Breast epithelium (tissue), 4 donors: ENCODE measurements around the gene H2AZ2. TPM values are rescaled to one million over a fixed set of nuclear protein-coding genes. Genes with fewer than 3 reads are reported as not detected.
"Not testable (repeated sequence)": the region's sequence is repeated elsewhere in the genome, so short reads cannot be mapped to it uniquely, and the experiment has no call there.

Experiments
- DNase-seq, 2 donors: peaks; one replicate each; pipeline ENCODE4 v3.0.0-alpha.2; 2019; ENCODE audit warnings: low spot score in 2 of 2
- H3K27ac ChIP-seq, 2 donors: fragments of 200-600 bp; sonication (generic) in 1 of 2; one replicate each; pipeline ENCODE4 v1.5.1; 2016 to 2019; ENCODE audit warnings: mild to moderate bottlenecking in 1 of 2
- H3K27me3 ChIP-seq, 2 donors: fragments of 200-600 bp; sonication (generic) in 1 of 2; one replicate each; pipeline versions ENCODE4 v1.5.1 to v1.6.0; 2017 to 2019; ENCODE audit warnings: control low read depth in 1 of 2, mild to moderate bottlenecking in 1 of 2
- H3K36me3 ChIP-seq: fragments of 200-600 bp; one replicate; pipeline ENCODE4 v1.5.1; 2019
- H3K4me1 ChIP-seq, 2 donors: fragments of 200-600 bp; sonication (generic); one replicate each; pipeline ENCODE4 v1.5.1; 2016 to 2019; ENCODE audit warnings: control low read depth in 1 of 2
- H3K4me3 ChIP-seq, 3 donors: fragments of 200-600 bp; sonication (generic); 1 replicate in 2 of 3; 2 replicates in 1 of 3; pipeline ENCODE4 v1.5.1; 2016 to 2019; ENCODE audit warnings: mild to moderate bottlenecking in 3 of 3, moderate library complexity in 2 of 3
- H3K9me3 ChIP-seq, 2 donors: fragments of 200-600 bp; sonication (generic) in 1 of 2; one replicate each; pipeline ENCODE4 v1.5.1; 2016 to 2019; ENCODE audit warnings: control low read depth in 1 of 2
- POLR2A ChIP-seq: fragments of 450-650 bp; IDR thresholded peaks from one replicate; pipeline ENCODE4 v1.6.1; 2016; ENCODE audit warnings: antibody characterized with exemption, mild to moderate bottlenecking, moderate library complexity
- POLR2AphosphoS5 ChIP-seq, 3 donors: sonication (generic); formaldehyde crosslinking; IDR thresholded peaks; one replicate each; pipeline ENCODE4 v1.6.1; 2017; ENCODE audit warnings: antibody characterized with exemption in 3 of 3
- intact Hi-C: fragments of 100-400 bp; cut with DNase I; formaldehyde crosslinking; loops from one replicate; pipeline ENCODE4 v1.15.1; 2023; ENCODE audit warnings: low total_unique reads
- total RNA-seq, 3 donors: library from RNA; depleted of rRNA; stranded (reverse); fragments of >200 nt; gene quantifications; one replicate each; pipeline ENCODE4 v1.1.0, GENCODE V29; 2016
- TF ChIP-seq, protein P1 (sequence below), 3 donors: fragments of 450-650 bp; IDR thresholded peaks; one replicate each; pipeline ENCODE4 v1.5.1; 2016 to 2017; ENCODE audit warnings: antibody characterized with exemption in 3 of 3, mild to moderate bottlenecking in 3 of 3, moderate library complexity in 3 of 3

Gene H2AZ2
- total RNA-seq, 3 donors from 2014 or later: 110 to 140 (median 115) TPM

DNA sequence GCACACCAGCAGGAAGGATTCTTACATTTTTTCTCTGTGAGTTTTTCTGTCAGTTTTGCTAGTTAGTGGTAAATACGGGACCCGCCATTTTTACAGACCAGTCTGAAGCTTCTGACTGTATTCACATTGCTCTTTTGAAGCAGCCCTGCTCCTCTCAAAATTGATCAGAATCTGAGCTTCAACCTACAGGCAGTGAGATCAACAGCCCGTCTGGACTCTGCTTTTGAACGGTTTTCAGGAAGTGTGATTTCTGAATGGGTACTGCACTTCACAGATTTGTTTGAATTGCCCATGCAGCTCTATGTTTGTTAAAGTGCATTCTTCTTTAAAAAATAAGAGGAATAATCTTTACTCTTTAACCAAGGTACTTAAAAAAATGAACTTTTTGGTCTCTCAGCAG lies 28.5 kb upstream of the H2AZ2 start:
- peaks cover 0 to 4% of the 10 kb centered on the region in 2 donors for H3K4me1 ChIP-seq
- no peak overlapping the region for H3K27ac ChIP-seq
- TF ChIP-seq POLR2A (no peak), POLR2AphosphoS5 (IDR thresholded peaks at IDR 0.05) (no peak)
- TF ChIP-seq, protein P1, sequence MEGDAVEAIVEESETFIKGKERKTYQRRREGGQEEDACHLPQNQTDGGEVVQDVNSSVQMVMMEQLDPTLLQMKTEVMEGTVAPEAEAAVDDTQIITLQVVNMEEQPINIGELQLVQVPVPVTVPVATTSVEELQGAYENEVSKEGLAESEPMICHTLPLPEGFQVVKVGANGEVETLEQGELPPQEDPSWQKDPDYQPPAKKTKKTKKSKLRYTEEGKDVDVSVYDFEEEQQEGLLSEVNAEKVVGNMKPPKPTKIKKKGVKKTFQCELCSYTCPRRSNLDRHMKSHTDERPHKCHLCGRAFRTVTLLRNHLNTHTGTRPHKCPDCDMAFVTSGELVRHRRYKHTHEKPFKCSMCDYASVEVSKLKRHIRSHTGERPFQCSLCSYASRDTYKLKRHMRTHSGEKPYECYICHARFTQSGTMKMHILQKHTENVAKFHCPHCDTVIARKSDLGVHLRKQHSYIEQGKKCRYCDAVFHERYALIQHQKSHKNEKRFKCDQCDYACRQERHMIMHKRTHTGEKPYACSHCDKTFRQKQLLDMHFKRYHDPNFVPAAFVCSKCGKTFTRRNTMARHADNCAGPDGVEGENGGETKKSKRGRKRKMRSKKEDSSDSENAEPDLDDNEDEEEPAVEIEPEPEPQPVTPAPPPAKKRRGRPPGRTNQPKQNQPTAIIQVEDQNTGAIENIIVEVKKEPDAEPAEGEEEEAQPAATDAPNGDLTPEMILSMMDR (IDR thresholded peaks at IDR 0.05): no peak
- H3K9me3 ChIP-seq: no peaks in the 10 kb centered on the region
- no peaks in the 10 kb centered on the region for H3K27me3 ChIP-seq
- DNase-seq: no peak
- no peak overlapping the region for H3K4me3 ChIP-seq
- H3K36me3 ChIP-seq: no peaks in the 10 kb centered on the region
- intact Hi-C loops: no loop called here

DNA sequence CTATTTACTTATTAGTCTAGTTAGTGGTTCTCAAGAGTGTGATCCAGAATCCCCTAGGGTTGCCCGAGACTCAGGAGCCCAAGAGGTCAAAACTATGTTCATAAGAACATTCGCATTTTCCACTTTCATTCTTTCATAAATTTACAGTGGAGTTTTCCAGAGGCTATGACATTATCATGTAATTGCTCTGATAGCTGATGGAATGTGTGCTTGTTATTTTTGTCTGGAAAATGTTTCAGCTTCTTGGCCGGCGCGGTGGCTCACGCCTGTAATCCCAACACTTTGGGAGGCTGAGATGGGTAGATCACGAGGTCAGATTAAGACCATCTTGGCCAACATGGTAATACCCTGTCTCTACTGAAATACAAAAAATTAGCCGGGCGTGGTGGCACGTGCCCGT lies 27.4 kb upstream of the H2AZ2 start:
- DNase-seq: no peak
- Histone ChIP-seq H3K4me3 (no peak overlapping the region), H3K27me3 (no peaks in the 10 kb centered on the region), H3K36me3 (no peaks in the 10 kb centered on the region), H3K27ac (no peak overlapping the region), H3K9me3 (no peaks in the 10 kb centered on the region), H3K4me1 (peaks cover 0 to under 1% of the 10 kb centered on the region in 2 donors)
- intact Hi-C loops: no loop called here
- TF ChIP-seq POLR2A: no peak
- no peak for TF ChIP-seq POLR2AphosphoS5 (IDR thresholded peaks at IDR 0.05)
- TF ChIP-seq, protein P1 (IDR thresholded peaks at IDR 0.05): no peak

DNA sequence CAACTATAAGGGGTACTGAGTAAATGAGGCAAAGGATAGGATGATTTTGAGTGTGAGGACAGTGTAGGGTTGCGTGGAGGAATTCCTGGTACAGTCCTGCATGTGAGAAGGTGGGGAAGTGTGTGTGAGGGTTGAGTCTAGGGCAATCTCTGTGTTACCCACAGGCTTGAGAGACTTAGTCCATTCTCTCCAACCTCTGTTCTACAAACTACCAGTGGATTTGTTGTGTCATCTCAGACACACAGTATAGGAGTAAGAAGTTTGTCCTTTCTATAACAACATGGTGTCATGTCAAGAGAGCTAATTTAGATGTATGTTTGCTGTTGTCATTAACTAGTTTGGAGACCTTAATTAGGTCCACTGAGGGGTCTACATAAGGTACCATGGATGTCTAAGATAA lies 24.9 kb upstream of the H2AZ2 start:
- Histone ChIP-seq H3K4me3 (no peak overlapping the region), H3K9me3 (no peaks in the 10 kb centered on the region), H3K36me3 (no peaks in the 10 kb centered on the region), H3K27ac (no peak overlapping the region), H3K4me1 (no peaks in the 10 kb centered on the region), H3K27me3 (no peaks in the 10 kb centered on the region)
- TF ChIP-seq POLR2AphosphoS5 (IDR thresholded peaks at IDR 0.05): no peak
- TF ChIP-seq POLR2A: no peak
- DNase-seq: no peak
- intact Hi-C loops: no loop called here

DNA sequence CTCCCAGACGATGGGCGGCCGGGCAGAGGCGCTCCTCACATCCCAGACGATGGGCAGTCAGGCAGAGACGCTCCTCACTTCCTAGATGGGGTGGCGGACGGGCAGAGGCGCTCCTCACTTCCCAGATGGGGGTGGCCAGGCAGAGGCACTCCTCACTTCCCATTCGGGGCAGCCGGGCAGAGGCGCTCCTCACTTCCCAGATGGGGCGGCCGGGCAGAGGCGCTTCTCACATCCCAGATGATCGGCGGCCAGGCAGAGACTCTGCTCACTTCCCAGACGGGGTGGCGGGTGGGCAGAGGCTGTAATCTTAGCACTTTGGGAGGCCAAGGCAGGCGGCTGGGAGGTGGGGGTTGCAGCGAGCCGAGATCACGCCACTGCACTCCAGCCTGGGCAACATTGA lies 24.0 kb upstream of the H2AZ2 start:
- H3K36me3 ChIP-seq, H3K27ac ChIP-seq, DNase-seq, intact Hi-C loops, H3K9me3 ChIP-seq, H3K27me3 ChIP-seq, H3K4me1 ChIP-seq, H3K4me3 ChIP-seq: not testable (repeated sequence)

DNA sequence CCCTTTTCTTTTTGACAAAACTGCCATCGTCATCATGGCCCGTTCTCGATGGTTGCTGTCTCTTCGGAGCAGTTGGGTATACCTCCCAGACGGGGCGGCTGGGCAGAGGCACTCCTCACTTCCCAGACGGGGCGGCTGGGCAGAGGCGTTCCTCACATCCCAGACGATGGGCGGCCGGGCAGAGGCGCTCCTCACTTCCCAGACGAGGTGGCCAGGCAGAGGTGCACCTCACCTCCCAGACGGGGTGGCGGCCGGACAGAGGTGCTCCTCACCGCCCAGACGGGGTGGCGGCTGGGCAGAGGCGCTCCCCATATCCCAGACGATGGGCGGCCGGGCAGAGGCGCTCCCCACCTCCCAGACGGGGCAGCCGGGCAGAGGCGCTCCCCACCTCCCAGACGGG lies 22.9 kb upstream of the H2AZ2 start:
- H3K9me3 ChIP-seq, intact Hi-C loops, H3K4me1 ChIP-seq, DNase-seq, H3K27ac ChIP-seq, H3K27me3 ChIP-seq, H3K36me3 ChIP-seq, H3K4me3 ChIP-seq: not testable (repeated sequence)

DNA sequence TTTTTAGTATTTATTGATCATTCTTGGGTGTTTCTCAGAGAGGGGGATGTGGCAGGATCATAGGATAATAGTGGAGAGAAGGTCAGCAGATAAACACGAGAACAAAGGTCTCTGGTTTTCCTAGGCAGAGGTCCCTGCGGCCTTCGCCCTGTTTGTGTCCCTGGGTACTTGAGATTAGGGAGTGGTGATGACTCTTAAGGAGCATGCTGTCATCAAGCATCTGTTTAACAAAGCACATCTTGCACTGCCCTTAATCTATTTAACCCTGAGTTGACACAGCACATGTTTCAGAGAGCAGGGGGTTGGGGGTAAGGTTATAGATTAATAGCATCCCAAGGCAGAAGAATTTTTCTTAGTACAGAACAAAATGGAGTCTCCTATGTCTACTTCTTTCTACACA lies 22.4 kb upstream of the H2AZ2 start:
- H3K4me3 ChIP-seq, intact Hi-C loops, DNase-seq, H3K27ac ChIP-seq, H3K27me3 ChIP-seq, H3K36me3 ChIP-seq, H3K4me1 ChIP-seq, H3K9me3 ChIP-seq: not testable (repeated sequence)

DNA sequence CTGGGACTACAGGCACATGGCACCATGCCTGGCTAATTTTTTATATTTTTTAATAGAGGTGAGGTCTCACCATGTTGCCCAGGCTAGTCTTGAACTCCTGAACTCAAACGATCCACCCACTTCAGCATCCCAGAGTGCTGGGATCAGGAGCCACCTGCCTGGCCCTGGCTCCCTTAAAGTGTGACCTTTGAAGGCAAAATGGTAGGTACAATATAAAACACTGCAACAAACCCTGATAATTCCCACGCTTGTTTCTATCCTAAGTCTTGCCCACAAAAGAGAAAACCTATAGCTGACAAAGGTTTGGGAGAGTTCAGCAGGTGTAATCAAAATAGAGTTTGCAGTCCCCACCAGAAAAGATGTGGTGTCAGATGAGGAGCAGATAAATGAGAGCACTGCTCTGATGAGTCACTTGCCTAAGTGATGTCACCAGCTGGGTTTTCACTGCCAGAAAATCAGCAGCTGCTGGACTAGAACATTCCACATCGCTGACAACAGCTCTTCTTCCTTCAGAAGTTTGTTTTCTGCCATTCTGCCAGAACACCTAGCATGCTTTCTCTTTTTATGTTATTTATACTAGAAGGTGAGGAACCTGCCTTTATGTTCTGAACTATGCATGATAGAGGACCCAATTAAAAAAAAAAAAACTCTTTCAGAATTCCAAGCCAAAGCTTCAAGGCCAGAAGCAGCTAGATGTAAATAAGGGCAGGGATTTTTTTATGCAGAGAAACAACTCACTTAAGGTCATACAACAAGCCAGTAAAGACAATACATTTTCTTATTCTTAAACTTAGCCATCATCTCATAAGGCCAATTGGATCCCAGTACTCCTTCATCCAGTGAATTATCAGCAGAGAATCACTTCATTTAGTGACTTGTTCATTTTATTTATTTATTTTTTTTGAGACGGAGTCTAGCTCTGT lies 19.4 kb upstream of the H2AZ2 start:
- no peak overlapping the region for H3K27ac ChIP-seq

DNA sequence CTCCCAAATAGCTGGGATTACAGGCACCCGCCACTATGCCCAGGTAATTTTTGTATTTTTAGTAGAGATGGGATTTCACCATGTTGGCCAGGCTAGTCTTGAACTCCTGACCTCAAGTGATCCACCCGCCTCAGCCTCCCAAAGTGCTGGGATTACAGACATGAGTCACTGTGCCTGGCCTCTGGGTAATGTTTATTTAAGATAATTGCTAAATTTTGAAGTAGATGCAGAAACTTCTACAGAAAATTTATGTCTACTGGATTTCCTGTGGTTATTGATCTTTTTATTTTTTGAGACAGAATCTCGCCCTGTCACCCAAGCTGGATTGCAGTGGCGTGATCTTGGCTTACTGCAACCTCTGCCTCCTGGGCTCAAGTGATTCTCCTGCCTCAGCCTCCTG lies 14.1 kb upstream of the H2AZ2 start:
- intact Hi-C loops, H3K27ac ChIP-seq, DNase-seq, H3K27me3 ChIP-seq, H3K4me3 ChIP-seq, H3K36me3 ChIP-seq, H3K4me1 ChIP-seq, H3K9me3 ChIP-seq: not testable (repeated sequence)

More for the DNA sequence above, 19.4 kb upstream of the H2AZ2 start:
- Histone ChIP-seq H3K36me3 (no peaks in the 10 kb centered on the region), H3K4me3 (no peak overlapping the region), H3K9me3 (no peaks in the 10 kb centered on the region), H3K27me3 (no peaks in the 10 kb centered on the region), H3K4me1 (no peaks in the 10 kb centered on the region)
- no peak for DNase-seq
- TF ChIP-seq POLR2A (no peak), POLR2AphosphoS5 (IDR thresholded peaks at IDR 0.05) (no peak)
- TF ChIP-seq, protein P1 (IDR thresholded peaks at IDR 0.05): no peak
- intact Hi-C loops: no loop called here
